M059J (cell line): ENCODE measurements around the gene CCDC146. TPM values are rescaled to one million over a fixed set of nuclear protein-coding genes. Genes with fewer than 3 reads are reported as not detected.
A peak's percentile ranks its signal among the peaks of the same experiment; 100 is the strongest.
"Not testable (repeated sequence)": the region's sequence is repeated elsewhere in the genome, so short reads cannot be mapped to it uniquely, and the experiment has no call there.

Experiments
- DNase-seq: peaks from one replicate; pipeline ENCODE4 v3.0.0-alpha.2; 2012; ENCODE audit warnings: low read depth
- total RNA-seq: library from RNA; depleted of rRNA; stranded (reverse); fragments of >200 nt; shearing (Covaris generic); gene quantifications from 2 replicates; pipeline ENCODE4 v1.2.3, GENCODE V29; 2014

CCDC146 gene
- total RNA-seq, 1 experiment from 2014 or later, result 2.9 TPM

DNA sequence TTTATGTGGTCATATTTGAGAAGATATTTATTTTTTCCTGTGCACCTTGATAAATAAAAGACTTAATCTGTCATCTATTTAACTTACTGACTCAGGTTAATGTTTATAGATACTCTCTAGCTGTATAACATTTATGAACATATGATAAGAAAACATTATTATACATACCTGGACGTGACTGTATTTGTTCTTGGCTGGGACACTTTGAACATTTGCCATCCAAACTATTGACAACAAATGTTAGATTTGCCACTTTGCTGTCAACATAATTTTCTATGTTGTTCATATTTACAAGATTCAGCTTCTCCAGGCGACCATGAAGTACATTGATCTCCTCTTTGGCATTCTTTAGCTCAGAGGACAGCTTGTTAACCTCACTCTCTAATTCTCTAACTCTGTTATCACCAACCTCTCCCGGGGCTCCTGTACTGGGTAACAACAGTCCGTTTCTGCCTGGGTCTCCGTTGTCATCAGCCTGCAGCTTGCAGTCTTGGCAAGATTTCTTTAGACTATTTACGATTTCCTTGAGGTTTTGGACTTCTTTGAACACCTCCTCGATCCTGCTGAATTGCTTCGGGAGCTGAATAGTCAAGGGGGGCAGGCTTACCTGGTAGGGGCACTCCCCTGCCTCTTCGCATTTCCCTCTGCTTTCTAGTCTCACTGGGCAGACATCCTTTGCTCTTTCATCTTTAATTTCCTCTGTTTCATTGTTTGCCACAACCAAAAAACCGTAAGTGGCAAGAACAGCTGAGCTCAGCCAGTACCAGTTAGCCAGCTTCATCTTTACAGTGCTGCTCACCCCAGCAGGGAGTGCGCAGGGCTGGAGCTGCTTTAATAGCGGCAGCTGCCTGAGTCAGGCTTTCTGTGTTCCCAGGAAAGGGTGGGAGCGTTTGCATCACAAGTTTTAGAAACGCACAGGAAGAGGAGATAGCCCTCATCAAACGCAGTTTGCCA is 76.9 kb downstream of the CCDC146 start, which contains the start of gene FGL2:
TSS of gene FGL2 (minus strand) at position 807 of the 954 bp plus-strand sequence. CDS start at position 781, 26 bp downstream.
- DNase-seq, result peak; percentile 10

DNA sequence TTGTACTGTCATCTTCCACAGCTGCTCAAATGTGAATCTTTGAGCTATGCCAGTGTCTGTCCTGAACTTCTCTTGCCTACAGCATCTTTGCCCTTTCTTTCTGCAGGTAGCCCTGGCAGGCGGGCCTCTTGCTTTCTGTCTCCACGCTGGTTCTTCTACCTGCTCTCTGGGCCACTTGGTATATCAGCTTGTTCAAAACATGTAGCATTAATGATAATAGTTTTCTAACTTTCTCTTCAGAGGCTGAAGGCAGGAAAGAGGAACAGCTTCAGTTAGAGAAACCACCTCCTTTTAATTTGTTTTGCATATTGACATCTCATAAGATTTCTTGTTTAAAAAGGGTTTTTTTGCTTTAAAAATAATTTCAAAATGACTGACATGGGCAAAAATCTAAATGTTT is 78.1 kb downstream of the CCDC146 start:
- DNase-seq, result no peak

DNA sequence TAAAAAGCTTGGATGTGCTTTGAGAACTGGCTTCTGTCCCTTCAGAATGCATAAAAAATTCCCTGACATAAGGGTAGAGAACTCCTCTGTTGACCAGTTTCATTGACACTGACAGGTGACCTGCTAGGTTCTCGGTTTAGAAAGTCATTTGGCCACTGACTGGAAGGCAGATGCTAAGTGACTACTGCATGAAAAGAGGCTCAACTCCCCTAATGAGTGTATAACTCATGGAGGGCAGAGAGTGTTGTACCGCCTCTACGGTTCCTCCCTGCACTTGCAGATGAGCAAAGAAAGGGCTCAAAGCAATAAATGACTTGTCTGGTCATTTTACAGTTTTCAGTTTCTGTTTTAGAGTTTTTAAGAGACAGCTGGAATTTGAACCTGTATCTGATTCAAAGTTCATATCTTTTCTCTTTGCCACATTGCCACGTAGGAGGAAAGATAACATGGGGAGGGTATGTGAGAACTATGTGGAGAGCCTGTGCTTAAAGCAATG is 80.1 kb downstream of the CCDC146 start:
- no peak for DNase-seq

DNA sequence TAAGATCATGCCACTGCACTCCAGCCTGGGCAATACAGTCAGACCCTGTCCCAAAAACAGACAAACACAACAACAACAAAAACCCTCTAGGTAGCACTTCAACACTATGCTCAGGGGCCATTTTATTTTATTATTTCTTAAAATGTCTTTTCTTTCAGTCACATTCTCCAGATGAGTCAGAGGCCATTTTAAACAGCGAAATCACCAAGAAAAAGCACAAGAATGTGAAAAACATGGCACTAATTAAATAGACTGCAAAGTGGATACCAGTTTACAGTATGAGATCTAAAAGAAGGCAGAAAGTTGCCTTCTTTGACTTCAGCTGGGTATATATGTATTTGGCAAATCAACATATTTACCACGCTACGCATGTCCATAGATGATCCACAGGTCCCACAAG is 83.3 kb downstream of the CCDC146 start:
- no peak for DNase-seq

DNA sequence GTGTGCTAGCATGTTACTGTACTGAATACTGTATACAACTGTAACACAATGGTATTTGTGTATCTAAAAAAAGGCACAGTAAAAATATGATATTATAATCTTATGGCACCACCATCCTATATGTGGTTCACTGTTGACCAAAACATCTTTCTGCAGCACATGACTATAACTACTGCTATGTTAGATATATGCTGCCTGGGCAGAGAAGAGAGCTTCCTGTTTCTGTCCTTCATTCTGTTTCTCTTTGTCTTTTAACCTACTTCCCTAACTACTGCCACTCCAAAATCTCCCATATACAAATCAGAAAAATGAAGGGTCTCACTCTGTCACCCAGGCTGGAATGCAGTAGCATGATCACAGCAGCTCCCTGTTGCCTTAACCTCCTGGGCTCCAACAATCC is 86.0 kb downstream of the CCDC146 start:
- no peak for DNase-seq

DNA sequence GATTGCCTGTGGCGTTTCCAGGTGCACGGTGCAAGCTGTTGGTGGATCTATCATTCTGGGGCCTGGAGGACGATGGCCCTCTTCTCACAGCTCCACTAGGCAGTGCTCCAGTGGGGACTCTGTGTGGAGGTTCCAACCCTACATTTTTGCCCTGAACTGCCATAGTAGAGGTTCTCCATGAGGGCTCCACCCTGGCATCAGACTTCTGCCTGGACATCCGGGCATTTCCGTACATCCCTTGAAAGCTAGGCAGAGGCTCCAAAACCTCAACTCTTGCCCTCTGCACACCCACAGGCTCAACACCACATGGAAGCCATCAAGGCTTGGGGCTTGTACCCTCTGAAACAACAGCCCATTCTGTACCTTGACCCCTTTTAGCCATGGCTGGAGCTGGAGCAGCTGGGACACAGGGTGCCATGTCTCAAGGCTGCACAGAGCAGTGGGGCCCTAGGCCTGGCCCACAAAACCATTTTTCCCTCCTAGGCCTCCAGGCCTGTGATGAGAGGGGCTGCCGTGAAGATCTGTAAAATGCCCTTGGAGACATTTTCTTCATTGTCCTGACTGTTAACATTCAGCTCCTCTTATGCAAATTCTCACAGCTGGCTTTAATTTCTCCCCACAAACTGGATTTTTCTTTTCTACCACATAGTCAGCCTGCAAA is 87.2 kb downstream of the CCDC146 start:
- DNase-seq, result no peak

DNA sequence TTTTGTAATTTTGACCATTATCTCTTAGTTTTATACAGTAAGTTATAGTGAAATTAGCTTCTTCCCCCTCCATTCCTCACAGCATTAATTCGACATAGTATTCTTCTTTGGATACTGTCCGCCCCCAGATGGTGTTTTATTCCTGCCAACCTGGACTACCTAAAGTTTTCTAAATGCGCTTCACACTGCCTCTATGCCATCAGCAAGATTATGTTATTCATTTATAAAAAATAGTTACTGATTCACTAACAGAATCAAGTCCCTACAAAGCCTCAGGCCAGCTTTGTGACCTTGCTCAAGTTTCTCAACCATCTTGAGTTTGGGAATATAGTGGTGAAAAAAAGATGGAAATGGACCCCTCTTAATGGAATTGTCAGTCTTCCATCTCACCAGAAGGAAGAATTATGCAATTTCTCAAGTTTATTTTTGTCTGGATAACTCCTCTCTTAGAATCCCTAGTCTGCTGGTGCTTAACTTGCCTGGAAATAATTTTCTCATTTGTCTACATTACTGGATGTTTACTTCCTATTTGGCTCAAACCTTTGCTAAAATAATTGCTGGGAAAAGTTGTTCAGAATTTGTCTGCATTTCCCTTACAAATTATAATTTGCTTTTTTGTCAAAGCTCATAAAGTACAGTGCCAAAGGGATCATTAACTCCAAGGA is 93.9 kb downstream of the CCDC146 start:
- no peak for DNase-seq

DNA sequence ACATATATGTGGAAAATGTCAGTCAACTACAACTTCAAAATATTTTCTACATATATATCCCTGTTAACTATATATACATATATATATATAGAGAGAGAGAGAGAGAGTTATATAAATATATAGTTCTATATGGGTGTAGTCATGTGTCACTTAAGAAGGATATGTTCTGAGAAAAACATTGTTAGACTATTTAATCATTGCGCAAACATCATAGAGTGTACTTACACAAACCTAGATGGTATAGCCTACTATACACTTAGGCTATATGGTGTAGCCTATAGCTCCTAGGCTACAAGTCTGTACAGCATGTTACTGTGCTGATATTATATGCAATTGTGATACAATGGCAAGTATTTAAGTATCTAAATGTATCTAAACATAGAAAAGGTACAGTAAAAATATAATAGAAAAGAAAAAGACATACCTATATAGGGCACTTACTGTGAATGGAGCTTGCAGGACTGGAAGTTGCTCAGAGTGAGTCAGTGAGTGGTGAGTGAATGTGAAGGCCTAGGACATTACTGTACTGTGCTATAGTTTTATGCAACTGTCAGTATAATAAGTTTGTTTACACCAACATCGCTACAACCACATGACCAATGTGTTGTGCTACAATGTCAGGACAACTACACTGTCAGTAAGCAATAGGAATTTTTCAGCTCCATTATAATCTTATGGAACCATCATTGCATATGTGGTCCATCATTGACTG is 95.2 kb downstream of the CCDC146 start:
- no peak for DNase-seq

DNA sequence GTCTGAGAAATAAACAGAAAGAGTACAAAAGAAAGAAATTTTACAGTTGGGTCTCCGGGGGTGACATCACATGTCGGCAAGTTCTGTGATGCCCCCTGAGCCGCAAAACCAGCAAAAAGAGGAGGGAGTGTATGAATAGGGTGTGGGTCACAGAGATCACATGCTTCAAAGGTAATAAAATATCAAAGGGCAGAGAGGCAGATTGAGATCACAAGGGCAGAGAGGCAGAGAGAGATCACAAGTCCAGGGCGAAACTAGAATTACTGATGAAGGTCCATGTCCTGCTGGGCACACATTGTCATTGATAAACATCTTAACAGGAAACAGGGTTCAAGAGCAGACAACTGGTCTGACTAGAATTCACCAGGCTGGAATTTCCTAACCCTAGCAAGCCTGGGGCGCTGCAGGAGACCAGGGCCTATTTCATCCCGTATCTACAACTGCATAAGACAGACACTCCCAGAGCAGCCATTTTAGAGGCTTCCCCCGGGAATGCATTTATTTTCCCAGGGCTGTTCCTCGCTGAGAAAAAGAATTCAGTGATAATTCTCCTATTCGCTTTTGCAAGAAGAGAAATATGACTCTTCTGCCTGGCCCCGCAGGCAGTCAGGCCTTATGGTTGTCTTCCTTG is 97.4 kb downstream of the CCDC146 start:
- not testable (repeated sequence) for DNase-seq

DNA sequence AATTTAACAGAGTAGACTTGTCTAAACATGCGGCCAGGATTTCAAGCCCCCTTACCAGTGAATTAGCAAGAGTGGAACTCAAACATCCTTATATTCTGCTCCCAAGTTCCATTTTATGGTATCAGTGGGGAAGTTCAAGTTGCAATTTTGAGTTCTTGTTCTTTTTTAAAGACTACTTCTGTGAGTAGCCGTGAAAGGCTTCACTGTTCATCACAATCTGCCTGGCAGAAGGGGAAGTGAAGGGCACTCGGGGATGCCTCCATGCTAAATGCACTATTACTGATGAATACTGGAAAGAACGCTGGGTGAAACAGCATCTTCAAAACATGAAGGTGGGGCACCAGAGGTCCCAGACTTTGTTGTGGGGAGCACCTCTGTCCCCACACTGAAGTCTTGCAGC is 99.7 kb downstream of the CCDC146 start:
- DNase-seq, result no peak

DNA sequence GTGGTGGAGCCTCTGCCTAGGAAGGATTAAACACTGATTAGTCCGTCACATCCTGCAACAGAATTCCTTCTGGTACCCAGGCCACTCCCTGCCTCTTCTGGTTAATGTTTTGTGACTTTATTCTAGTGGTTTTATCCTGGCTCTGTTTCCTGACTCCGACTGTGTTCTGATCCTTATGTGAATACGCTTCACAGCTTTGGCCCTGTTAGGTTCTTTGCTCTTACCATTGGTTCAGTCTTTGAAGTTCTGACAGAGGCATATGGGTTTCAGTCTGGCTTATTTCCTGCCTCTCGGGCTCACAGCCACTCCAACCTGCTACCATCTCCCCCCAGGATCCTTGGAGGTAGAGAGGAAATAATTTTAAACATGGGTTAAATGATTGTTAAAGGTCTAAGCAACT is 100.4 kb downstream of the CCDC146 start:
- no peak for DNase-seq

DNA sequence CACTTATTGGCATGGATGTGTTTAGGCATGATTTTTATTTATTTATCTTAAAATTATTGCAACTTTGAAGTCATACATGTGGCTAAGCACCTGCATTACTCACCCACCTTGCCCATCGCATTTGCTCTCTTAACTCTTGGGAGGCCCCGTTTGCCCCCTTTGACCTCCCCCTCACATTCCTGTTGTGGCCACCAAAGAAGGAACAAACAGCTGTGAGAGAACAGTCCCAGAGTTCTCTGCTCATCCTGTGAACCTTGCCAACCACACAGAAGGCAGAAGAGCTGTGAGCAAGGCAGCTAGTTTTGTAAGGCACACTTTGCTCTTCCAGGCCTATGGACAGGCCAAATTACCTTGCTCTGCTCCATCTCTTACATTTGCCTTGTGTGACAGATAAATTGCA is 100.8 kb downstream of the CCDC146 start:
- no peak for DNase-seq

DNA sequence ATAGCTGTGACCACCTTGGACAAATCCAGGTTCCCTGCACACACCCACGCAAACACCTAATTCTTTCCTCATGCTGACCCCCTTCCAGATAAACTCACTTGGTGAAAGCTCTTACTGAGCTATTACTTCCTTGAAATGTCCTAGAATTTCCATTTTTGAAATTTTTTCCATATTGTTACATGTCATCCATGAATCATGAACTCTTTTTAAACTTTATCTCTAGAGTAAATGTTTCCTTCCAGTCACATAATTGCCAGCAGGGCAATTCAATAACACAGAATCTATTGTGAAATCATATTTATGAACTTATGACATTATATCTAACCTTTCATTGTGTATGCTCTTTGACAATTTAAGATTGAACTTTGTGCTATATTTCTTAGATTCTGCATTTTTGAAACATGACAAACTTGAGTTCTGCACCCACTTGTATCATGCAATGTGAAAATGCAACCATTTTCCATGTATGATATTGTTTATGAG is 104.0 kb downstream of the CCDC146 start:
- DNase-seq, result no peak

DNA sequence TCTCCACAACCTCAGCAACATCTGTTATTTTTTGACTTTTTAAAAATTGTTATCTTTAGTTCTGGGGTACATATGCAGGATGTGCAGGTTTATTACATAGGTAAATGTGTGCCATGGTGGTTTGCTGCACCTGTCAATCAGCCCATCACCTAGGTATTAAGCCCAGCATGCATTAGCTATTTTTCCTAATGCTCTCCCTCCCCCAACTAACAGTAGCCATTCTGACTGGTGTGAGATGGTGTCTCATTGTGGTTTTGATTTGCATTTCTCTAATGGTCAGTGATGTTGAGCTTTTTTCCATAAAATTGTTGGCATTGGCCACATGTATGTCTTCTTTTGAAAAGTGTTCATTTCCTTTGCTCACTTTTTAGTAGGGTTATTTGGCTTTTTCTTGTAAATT is 106.4 kb downstream of the CCDC146 start:
- DNase-seq, result not testable (repeated sequence)

DNA sequence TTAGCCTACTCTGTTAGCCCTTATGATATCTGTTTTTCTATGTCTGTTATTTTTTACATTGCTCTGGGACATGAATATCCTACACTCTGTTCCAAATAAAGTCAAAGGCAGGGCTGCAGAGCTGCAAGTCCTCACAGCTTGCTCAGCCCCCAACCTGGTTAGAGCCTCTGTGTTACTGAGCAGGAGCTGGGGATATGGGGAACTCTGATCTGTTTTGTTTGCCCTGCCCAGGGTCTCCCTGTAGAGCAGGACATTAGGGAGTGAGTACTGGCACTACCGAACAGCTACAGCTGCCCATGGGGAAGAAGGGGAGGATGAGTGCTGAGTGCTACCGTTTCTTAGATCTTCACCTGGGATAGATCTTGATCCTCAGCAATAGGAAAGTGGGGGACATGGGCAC is 110.1 kb downstream of the CCDC146 start:
- no peak for DNase-seq

DNA sequence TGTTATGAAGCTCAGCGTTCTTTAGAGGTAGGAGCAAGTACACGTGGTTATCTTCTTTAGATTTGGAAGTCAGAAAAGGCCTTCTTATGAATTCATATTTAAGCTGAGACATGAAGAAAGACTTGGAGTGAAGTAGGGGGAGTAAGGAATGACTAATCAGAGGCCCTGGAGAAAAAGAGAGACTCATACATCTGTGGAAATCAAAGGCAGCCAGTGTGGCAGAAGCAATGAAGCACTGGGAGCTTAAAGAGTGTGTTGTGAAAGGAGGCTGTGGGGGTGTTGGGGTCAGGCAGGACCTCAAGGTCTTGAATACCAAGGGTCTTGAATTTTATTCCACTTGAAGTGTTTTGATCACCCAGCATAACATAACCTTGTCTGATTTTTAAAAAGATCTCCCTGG is 112.9 kb downstream of the CCDC146 start:
- DNase-seq, result no peak

DNA sequence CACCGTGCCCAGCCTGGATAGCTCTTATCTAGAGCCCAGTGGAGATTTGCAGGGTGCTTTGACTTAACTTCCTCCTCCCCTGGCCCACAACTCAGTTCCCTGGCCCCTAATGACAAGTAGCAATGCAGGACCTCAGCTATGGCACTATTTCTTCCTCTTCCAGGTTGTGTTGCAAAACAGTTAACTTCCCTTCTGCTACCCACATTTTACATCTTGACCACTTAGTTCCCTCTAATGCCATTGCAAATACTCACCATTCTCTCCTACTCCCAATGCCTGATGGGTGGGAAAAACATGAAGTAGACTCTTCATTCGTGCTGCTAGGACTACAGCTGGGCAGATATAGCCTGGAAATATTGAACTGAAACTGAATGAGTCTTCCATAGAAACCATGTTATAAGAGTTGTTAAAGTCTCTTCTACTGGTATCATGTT is 116.3 kb downstream of the CCDC146 start:
- no peak for DNase-seq

DNA sequence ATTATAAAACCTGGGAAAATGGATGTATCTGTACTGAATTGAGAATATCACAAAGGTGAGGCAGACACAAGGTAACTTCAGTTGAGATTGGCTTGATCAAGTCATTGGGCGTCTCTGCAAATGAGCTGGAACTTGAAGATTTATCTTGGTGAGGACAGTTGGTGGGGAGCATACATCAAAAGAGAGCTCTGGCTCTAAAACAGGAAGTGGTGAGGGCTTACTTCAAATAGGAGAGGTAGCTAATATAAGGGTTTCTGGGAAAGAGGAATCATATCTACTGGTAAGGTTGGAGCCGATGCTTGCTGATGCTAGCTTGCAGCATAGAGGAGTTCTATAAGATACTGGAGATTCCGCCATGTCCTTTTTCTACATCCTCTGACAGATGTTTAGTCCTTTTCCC is 117.1 kb downstream of the CCDC146 start:
- DNase-seq, result no peak

DNA sequence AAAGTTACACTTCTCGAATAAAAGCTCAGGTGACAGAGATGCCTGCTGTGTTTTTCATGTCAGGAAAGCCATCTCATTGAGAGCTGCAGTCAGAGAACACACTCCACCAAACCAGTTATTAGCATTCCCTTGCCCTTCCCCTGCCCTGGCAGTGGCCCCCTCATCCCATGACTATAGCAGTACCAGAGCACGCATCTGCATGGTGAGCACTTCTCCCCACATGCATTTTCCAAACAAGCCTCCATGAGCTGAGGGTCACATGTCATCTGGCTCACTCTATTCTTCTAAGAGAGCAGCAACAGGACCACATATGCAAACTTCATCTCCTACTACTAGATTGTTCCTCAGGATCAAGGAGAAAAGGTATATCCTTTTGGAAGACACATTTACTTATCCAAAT is 119.7 kb downstream of the CCDC146 start:
- DNase-seq, result no peak

DNA sequence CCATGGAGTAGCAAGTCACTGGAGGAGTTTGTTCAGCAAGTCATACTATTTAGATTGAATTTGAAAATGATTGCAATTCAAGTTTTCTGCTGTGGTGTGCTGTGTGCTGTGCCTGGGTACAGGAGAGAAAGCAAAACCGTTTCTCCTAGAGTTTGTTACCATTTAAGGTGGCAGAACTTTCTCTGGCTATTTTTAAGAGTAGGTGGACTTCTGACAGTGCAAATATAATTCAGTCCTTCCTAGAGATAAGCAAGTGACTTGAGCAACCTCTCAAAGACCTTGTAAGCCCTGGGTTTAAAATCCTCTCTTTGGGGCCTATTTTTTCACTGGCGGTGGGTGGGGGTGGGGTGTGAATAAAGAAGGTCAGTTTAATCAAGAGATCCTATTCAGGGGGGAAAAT is 120.1 kb downstream of the CCDC146 start:
- no peak for DNase-seq
